NCI-H187 treated with DMSO at 0.1 percent for 48 hours (cell line): ENCODE measurements around the gene DOCK3.
"Not testable (repeated sequence)": the region's sequence is repeated elsewhere in the genome, so short reads cannot be mapped to it uniquely, and the experiment has no call there.

ENCODE experiments used
- DNase-seq: peaks from one replicate; lab custom pipeline; 2025; lab: John Stamatoyannopoulos, UW

Gene DOCK3

GRCh38 chr3:51099794-51100535 lies 425.2 kb downstream of the DOCK3 start:
- no peak for DNase-seq

- no peak for DNase-seq
These were observed 425.8 kb downstream of the DOCK3 start for GRCh38 chr3:51100536-51100851.

- DNase-seq: no peak
These were observed 427.7 kb downstream of the DOCK3 start for GRCh38 chr3:51102396-51102795.

- DNase-seq: no peak
These were observed 431.6 kb downstream of the DOCK3 start for GRCh38 chr3:51106242-51106876.

- DNase-seq: no peak
These were observed 435.9 kb downstream of the DOCK3 start for GRCh38 chr3:51110586-51110985.

GRCh38 chr3:51122944-51123343 lies 448.2 kb downstream of the DOCK3 start:
- DNase-seq: no peak

GRCh38 chr3:51123531-51123930 lies 448.8 kb downstream of the DOCK3 start:
- DNase-seq: no peak

- DNase-seq: not testable (repeated sequence)
These were observed 456.9 kb downstream of the DOCK3 start for GRCh38 chr3:51131607-51132006.

- no peak for DNase-seq
These were observed 463.0 kb downstream of the DOCK3 start for GRCh38 chr3:51137715-51138114.

GRCh38 chr3:51139616-51140015 lies 464.9 kb downstream of the DOCK3 start:
- no peak for DNase-seq

- DNase-seq: no peak
These were observed 466.8 kb downstream of the DOCK3 start for GRCh38 chr3:51141573-51141972.

GRCh38 chr3:51145811-51146585 lies 471.3 kb downstream of the DOCK3 start:
- no peak for DNase-seq

GRCh38 chr3:51146781-51147180 lies 472.1 kb downstream of the DOCK3 start:
- DNase-seq: no peak

GRCh38 chr3:51156147-51156546 lies 481.4 kb downstream of the DOCK3 start:
- DNase-seq: no peak

- no peak for DNase-seq
These were observed 488.3 kb downstream of the DOCK3 start for GRCh38 chr3:51163051-51163450.

GRCh38 chr3:51173518-51174271 lies 499.0 kb downstream of the DOCK3 start:
- no peak for DNase-seq

GRCh38 chr3:51176923-51177322 lies 502.2 kb downstream of the DOCK3 start:
- no peak for DNase-seq

GRCh38 chr3:51186446-51186845 lies 511.7 kb downstream of the DOCK3 start:
- not testable (repeated sequence) for DNase-seq

- DNase-seq: no peak
These were observed 515.5 kb downstream of the DOCK3 start for GRCh38 chr3:51190199-51190598.

- DNase-seq: no peak
These were observed 516.1 kb downstream of the DOCK3 start for GRCh38 chr3:51190827-51191226.

GRCh38 chr3:51191768-51192167 lies 517.0 kb downstream of the DOCK3 start:
- DNase-seq: no peak

- DNase-seq: no peak
These were observed 523.8 kb downstream of the DOCK3 start for GRCh38 chr3:51198477-51198876.
